Immature natural killer cell (primary cell): Measurements from ENCODE around the gene MORF4L1. TPM values are rescaled to one million over a fixed set of nuclear protein-coding genes. Genes with fewer than 3 reads are reported as not detected.
"Not testable (repeated sequence)": the region's sequence is repeated elsewhere in the genome, so short reads cannot be mapped to it uniquely, and the experiment has no call there.

Experiments
- DNase-seq, 3 donors: peaks; one replicate each; pipeline ENCODE4 v3.0.0; 2022; ENCODE audit warnings: mixed read lengths in 1 of 3
- H3K27ac Mint-ChIP-seq, 6 donors: one replicate each; pipeline ENCODE4 v1.8.0; 2020; ENCODE audit warnings: mixed read lengths in 6 of 6, mild to moderate bottlenecking in 5 of 6, inconsistent platforms in 4 of 6, moderate library complexity in 3 of 6
- H3K27me3 Mint-ChIP-seq, 3 donors: one replicate each; pipeline ENCODE4 v1.8.0; 2020 to 2021; ENCODE audit warnings: low read depth in 3 of 3, mild to moderate bottlenecking in 3 of 3, mixed read lengths in 3 of 3, moderate library complexity in 3 of 3, inconsistent platforms in 1 of 3
- H3K36me3 Mint-ChIP-seq, 3 donors: one replicate each; pipeline ENCODE4 v1.8.0; 2020; ENCODE audit warnings: mixed read lengths in 3 of 3, inconsistent platforms in 2 of 3, mild to moderate bottlenecking in 2 of 3
- H3K4me1 Mint-ChIP-seq, 2 donors: one replicate each; pipeline ENCODE4 v1.8.0; 2020; ENCODE audit warnings: inconsistent platforms in 2 of 2, mild to moderate bottlenecking in 2 of 2, mixed read lengths in 2 of 2, moderate library complexity in 1 of 2
- H3K4me3 Mint-ChIP-seq, 5 donors: one replicate each; pipeline ENCODE4 v1.8.0; 2020; ENCODE audit warnings: mild to moderate bottlenecking in 5 of 5, mixed read lengths in 5 of 5, inconsistent platforms in 3 of 5, moderate library complexity in 3 of 5
- H3K9me3 Mint-ChIP-seq, 6 donors: one replicate each; pipeline ENCODE4 v1.8.0; 2020; ENCODE audit warnings: mild to moderate bottlenecking in 6 of 6, mixed read lengths in 6 of 6, inconsistent platforms in 4 of 6, moderate library complexity in 3 of 6
- polyA plus RNA-seq, 3 donors: library from polyadenylated mRNA; unstranded; fragments of 300-500 nt; fragmentation: Illumina TruSeq; gene quantifications; one replicate each; pipeline ENCODE4 v1.2.3, GENCODE V29; 2021

MORF4L1 gene
- polyA plus RNA-seq, 3 donors from 2014 or later, result 235 to 280 (median 253) TPM

DNA sequence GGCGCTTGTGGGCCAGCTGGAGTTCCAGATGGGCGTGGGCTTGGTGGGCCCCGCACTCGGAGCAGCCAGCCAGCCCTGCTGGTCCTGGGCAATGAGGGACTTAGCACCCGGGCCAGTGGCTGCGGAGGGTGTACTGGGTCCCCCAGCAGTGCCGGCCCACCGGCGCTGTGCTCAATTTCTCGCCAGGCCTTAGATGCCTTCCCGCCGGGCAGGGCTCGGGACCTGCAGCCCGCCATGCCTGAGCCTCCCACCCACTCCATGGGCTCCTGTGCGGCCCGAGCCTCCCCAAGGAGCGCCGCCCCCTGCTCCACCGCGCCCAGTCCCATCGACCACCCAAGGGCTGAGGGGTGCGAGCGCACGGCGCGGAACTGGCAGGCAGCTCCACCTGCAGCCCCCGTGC, 25.8 kb upstream of the MORF4L1 start:
- not testable (repeated sequence) for H3K4me3 Mint-ChIP-seq, H3K9me3 Mint-ChIP-seq, H3K27me3 Mint-ChIP-seq, H3K4me1 Mint-ChIP-seq, DNase-seq, H3K36me3 Mint-ChIP-seq, H3K27ac Mint-ChIP-seq

DNA sequence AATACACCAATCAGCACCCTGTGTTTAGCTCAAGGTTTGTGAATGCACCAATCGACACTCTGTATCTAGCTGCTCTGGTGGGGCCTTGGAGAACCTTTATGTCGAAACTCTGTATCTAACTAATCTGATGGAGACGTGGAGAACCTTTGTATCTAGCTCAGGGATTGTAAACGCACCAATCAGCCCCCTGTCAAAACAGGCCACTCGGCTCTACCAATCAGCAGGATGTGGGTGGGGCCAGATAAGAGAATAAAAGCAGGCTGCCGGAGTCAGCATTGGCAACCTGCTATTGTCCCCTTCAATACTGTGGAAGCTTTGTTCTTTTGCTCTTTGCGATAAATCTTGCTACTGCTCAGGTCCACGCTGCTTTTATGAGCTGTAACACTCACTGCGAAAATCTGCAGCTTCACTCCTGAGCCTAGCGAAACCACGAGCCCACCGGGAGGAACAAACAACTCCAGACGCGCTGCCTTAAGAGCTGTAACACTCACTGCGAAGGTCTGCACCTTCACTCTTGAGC, 25.2 kb upstream of the MORF4L1 start:
- peak overlapping the region in 2 of 5 donors; percentile 30 to 68 for H3K4me3 Mint-ChIP-seq
- DNase-seq, H3K4me1 Mint-ChIP-seq: not testable (repeated sequence)

DNA sequence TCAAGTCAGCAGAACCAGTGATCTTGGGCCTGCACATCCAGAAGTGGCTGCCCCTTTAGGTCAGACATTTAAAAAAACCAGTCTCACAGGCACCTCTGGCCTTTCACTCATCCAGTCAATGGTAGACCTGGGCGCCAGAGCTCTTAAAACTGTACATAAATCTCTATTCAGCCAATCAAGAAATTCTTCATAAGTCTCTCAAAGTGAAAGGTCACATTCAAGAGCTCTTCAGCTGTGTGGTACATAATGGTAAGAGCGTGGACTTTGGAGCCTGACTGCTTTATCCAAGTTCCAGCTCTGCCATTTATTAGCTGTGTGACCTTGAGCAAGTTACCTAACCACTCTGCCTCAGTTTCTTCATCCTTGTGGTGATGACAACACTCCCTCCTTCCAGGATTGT, 22.3 kb upstream of the MORF4L1 start:
- H3K4me3 Mint-ChIP-seq, result no peak overlapping the region
- DNase-seq, result no peak
- peaks cover 0 to 4% (median 3%) of the 10 kb centered on the region in 3 donors for H3K27me3 Mint-ChIP-seq
- H3K27ac Mint-ChIP-seq, result no peak overlapping the region
- H3K9me3 Mint-ChIP-seq, result peaks cover 0 to 4% (median 0%) of the 10 kb centered on the region in 6 donors
- H3K4me1 Mint-ChIP-seq, result no peaks in the 10 kb centered on the region
- no peaks in the 10 kb centered on the region for H3K36me3 Mint-ChIP-seq

More for the DNA sequence above, 25.2 kb upstream of the MORF4L1 start:
- H3K27me3 Mint-ChIP-seq, H3K27ac Mint-ChIP-seq, H3K9me3 Mint-ChIP-seq, H3K36me3 Mint-ChIP-seq: not testable (repeated sequence)

DNA sequence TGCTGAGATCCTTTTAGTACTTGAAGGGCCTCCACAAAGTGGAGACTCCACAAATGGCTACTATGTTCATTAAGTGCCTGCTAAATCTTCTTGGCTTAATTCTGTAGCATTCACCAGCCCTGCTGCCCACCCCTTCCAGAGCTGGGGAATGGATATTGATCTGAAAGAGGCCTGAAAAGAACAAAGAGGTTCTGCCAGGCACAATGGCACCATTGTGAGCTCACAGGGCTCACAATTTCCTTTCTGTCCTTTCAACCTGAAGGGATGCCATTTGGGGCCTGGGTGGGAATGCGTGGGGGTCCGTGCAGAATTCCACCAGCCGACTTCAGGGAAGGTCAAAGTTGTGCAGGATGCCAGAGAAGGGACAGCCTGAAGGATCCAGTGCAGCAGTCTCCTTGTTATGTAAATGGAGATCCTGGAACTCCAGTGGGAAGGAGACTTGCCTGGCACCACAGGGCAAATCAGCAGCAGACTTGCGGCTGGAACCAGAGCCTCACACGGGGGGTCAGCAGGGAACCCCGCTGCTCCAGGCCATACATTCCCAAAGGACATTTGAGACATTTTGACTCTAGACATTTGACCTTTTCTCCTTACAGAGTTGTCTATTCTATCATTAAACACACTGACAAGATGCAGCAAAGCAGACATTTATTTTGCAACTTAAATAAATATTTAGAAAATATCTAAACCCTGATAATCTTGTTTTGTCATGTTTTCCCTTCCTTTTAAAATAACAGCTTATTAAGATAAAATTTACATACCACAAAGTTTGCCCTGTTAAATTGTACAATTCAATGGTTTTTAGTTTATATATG, 21.5 kb upstream of the MORF4L1 start:
- Mint-ChIP-seq H3K9me3 (peaks cover 0 to 4% (median 0%) of the 10 kb centered on the region in 6 donors), H3K27ac (no peak overlapping the region), H3K27me3 (peaks cover 0 to 4% (median 3%) of the 10 kb centered on the region in 3 donors), H3K4me3 (no peak overlapping the region), H3K36me3 (no peaks in the 10 kb centered on the region), H3K4me1 (no peaks in the 10 kb centered on the region)
- no peak for DNase-seq

DNA sequence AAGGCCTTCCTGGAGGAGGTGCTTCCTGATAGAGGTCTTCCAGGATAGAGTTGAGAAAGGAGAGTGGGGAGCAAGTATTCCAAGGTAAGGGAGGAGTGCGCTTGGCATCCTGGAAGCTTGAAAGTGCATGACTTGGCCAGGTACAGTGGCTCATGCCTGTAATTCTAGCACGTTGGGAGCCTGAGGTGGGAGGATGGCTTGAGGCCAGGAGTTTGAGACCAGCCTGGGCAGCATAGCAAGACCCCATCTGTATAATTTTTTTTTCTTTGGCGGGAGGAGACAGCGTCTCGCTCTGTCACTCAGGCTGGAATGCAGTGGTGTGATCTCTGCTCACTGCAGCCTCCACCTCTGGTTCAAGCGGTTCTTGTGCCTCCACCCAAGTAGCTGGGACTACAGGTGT, 19.2 kb upstream of the MORF4L1 start:
- Mint-ChIP-seq H3K4me1 (no peaks in the 10 kb centered on the region), H3K27ac (no peak overlapping the region), H3K36me3 (no peaks in the 10 kb centered on the region), H3K9me3 (peaks cover 0 to 4% (median 0%) of the 10 kb centered on the region in 6 donors), H3K4me3 (no peak overlapping the region), H3K27me3 (peaks cover 0 to 6% (median 2%) of the 10 kb centered on the region in 3 donors)
- no peak for DNase-seq

DNA sequence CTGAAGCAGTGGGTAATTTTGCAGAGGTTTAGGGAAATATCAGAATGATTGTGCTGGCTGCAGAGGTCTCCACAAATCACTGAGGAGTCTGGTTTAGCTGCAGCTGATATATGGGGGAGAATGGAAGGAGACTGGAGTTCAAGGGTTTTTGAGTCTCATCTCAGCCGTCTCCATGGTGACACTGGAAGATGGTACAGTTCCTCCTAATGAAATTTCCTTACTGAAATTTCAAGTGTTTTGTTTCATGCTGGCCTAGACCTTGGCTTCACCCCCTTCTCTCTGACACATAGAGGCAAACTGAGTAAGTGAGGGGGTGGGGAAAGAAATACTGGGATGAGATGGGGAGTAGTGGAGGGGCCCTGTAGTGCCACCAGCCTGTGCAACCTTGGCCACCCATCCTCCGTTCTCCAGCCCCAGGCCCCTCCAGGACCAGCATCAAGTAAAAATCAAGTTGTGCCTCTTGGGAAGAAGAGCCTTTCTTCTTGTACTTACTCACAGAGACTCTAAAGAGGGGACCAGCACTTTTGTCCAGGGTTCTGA, 17.8 kb upstream of the MORF4L1 start:
- H3K36me3 Mint-ChIP-seq, result no peaks in the 10 kb centered on the region
- H3K9me3 Mint-ChIP-seq, result peaks cover 0 to 4% (median 0%) of the 10 kb centered on the region in 6 donors
- DNase-seq, result no peak
- H3K27ac Mint-ChIP-seq, result no peak overlapping the region
- no peak overlapping the region for H3K4me3 Mint-ChIP-seq
- peaks cover 2 to 6% (median 2%) of the 10 kb centered on the region in 3 donors for H3K27me3 Mint-ChIP-seq
- H3K4me1 Mint-ChIP-seq, result peaks cover 2 to 3% of the 10 kb centered on the region in 2 donors

DNA sequence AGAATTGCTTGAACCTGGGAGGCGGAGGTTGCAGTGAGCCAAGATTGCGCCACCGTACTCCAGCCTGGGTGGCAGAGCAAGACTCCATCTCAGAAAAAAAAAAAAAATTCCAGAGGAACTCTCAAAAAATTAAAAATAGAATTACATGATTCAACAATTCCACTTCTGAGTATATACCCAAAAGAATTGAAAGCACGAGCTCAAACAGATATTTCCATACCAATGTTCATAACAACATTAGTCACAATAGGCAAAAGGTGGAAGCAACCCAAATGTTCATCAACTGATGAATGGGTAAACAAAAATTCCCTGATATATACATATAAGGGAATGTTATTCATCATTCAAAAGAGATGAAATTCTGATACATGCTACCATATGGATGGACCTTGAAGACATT, 16.9 kb upstream of the MORF4L1 start:
- Mint-ChIP-seq H3K36me3 (no peaks in the 10 kb centered on the region), H3K4me1 (peaks cover 7 to 10% of the 10 kb centered on the region in 2 donors), H3K27ac (no peak overlapping the region)

DNA sequence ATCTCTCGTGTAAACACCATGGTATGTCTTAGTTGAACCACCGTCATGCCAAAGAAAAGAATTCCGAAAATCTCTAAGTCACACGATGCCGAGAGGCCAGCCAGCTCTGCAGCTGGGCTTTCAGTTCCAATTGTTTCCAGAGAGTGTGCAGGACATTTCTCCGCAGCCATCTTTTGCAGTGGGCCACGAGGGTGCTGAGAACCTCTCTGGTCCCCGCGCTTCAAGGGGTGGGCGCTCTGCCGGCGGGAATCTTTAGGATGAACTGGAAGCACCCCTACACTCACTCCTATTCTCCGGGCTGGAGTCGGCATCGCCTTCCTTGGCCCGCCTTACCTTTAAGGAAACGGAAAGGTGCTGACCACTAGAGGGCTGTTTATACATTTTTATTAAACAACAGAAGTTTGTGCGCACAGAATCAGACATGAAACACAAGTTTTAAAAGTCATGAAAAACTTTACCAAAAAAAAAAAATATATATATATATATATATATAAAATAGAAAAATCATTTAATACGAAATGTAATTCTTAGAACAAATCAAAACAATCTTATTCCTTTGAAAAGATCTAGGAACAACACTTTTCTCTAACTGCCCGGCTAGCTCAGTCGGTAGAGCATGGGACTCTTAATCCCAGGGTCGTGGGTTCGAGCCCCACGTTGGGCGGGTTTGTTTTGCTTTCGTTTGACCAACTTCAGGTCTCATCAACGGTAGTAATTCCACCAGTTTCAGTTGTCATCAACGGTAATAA, 12.5 kb upstream of the MORF4L1 start:
- peaks cover 9 to 10% (median 9%) of the 10 kb centered on the region in 3 donors for H3K27me3 Mint-ChIP-seq
- peak; percentile 69 to 76 (median 71) for DNase-seq
- no peaks in the 10 kb centered on the region for H3K9me3 Mint-ChIP-seq
- peak overlapping the region; percentile 86 to 91 (median 88) for H3K4me3 Mint-ChIP-seq
- H3K27ac Mint-ChIP-seq, result peak overlapping the region in 4 of 6 donors; percentile 69 to 91 (median 78)
- H3K36me3 Mint-ChIP-seq, result no peaks in the 10 kb centered on the region
- H3K4me1 Mint-ChIP-seq, result peaks cover 7 to 10% of the 10 kb centered on the region in 2 donors

More for the DNA sequence above, 16.9 kb upstream of the MORF4L1 start:
- DNase-seq, result no peak
- H3K4me3 Mint-ChIP-seq, result no peak overlapping the region
- H3K27me3 Mint-ChIP-seq, result peaks cover 9 to 13% (median 9%) of the 10 kb centered on the region in 3 donors
- H3K9me3 Mint-ChIP-seq, result peaks cover 0 to 4% (median 0%) of the 10 kb centered on the region in 6 donors

DNA sequence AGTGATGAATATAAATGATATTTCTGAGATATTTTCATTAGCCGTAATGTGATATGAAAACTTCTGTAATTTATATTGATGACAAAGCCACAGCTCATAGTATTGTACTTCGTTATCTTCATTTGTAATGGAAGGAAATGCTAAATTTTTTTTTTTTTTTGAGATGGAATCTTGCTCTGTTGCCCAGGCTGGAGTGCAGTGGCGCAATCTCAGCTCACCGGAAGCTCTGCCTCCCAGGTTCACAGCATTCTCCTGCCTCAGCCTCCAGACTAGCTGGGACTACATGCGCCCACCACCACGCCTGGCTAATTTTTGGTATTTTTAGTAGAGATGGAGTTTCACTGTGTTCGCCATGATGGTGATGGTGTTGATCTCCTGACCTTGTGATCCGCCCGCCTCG, 7.1 kb upstream of the MORF4L1 start:
- H3K4me1 Mint-ChIP-seq, DNase-seq, H3K4me3 Mint-ChIP-seq, H3K27me3 Mint-ChIP-seq, H3K9me3 Mint-ChIP-seq, H3K27ac Mint-ChIP-seq, H3K36me3 Mint-ChIP-seq: not testable (repeated sequence)

DNA sequence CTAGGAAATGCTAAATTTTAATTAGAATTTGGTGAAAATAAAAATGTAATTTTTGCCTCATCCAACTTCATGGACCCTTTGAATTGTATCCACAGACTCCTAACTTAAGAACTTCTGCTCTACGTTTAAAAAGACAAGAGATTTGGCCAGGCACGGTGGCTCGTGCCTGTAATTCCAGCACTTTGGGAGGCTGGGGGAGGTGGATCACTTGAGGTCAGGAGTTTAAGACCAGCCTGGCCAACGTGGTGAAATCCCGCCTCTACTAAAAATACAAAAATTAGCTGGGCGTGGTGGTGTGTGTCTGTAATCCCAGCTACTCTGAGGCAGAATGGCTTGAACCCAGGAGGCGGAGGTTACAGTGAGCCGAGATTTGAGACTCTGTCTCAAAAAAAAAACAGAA, 6.7 kb upstream of the MORF4L1 start:
- not testable (repeated sequence) for H3K27me3 Mint-ChIP-seq, H3K4me1 Mint-ChIP-seq, H3K4me3 Mint-ChIP-seq, DNase-seq, H3K36me3 Mint-ChIP-seq, H3K9me3 Mint-ChIP-seq, H3K27ac Mint-ChIP-seq

DNA sequence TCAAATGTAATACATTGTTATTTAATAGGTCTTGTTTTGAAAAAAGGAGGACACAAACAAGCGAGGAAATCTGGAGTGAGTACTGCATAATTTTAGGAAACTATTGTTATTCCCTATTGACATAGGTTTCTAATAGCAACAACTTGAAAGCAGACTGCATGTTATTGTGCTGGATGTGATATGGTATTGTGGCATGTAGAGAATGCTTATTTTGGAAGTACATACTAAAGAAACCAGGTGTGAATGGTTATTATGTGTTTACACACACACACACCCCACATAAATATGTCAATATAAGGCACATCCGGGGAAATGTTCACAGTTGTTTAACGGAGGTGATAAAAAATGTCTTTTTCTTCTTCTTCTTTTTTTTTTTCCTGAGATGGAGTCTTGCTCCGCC, 5.9 kb upstream of the MORF4L1 start:
- Mint-ChIP-seq H3K27me3 (peaks cover 0 to 8% (median 2%) of the 10 kb centered on the region in 3 donors), H3K4me3 (no peak overlapping the region), H3K9me3 (no peaks in the 10 kb centered on the region), H3K27ac (no peak overlapping the region), H3K4me1 (peaks cover 2 to 6% of the 10 kb centered on the region in 2 donors), H3K36me3 (no peaks in the 10 kb centered on the region)
- no peak for DNase-seq

DNA sequence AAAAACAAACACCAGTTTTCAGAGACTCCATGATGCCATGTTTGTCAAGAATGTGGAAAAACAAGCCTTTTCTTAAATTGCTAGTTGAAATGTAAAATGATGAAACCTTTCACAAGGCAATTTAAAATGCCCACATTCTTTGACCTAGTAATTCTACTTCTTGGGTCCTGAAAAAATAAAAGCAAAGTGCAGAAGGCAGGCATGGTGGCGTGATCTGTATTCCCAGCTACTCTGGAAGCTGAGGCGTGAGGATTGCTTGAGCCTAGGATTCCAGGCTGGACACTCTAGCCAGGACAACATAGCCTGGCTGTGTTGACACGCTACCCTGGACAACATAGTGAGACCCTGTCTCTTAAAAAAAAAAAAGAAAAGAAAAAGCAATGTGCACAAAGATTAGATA, 4.3 kb upstream of the MORF4L1 start:
- no peak overlapping the region for H3K27ac Mint-ChIP-seq
- H3K9me3 Mint-ChIP-seq, result peaks cover 0 to 1% (median 0%) of the 10 kb centered on the region in 6 donors
- no peak overlapping the region for H3K4me3 Mint-ChIP-seq
- peaks cover 4 to 6% of the 10 kb centered on the region in 2 donors for H3K4me1 Mint-ChIP-seq
- no peak for DNase-seq
- no peaks in the 10 kb centered on the region for H3K36me3 Mint-ChIP-seq
- H3K27me3 Mint-ChIP-seq, result peaks cover 12 to 21% (median 17%) of the 10 kb centered on the region in 3 donors

DNA sequence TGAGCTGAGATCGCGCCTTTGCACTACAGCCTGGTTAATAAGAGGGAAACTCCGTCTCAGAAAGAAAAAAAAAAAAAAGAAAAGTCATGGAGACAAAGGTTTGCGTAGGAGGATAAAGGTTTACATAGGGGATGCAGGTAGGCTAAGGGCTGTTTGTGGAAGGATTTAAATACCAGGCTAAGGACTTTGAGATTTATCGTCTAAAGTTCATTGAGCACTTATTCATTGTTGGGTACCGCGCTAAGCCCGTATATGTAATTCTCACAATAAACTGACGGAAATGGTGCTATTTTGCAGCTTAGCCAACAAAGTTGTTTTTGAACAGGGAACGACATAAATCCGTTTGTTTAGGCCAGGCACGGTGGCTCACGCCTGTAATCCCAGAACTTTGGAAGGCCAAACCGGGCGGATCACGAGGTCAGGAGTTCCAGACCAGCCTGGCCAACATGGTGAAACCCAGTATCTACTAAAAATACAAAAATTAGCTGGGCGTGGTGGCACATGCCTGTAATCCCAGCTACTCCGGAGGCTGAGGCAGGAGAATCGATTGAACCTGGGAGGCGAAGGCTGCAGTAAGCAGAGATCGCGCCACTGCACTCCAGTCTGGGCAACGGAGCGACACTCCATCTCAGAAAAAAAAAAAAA, 1.1 kb upstream of the MORF4L1 start:
- not testable (repeated sequence) for H3K36me3 Mint-ChIP-seq, H3K9me3 Mint-ChIP-seq

More for the DNA sequence above, 1.1 kb upstream of the MORF4L1 start:
- H3K4me1 Mint-ChIP-seq, result peaks cover 36 to 37% of the 10 kb centered on the region in 2 donors
- H3K27me3 Mint-ChIP-seq, result peaks cover 23 to 36% (median 26%) of the 10 kb centered on the region in 3 donors
- DNase-seq, result not testable (repeated sequence)
- H3K4me3 Mint-ChIP-seq, result peak overlapping the region; percentile 32 to 100 (median 92)
- H3K27ac Mint-ChIP-seq, result peak overlapping the region in 5 of 6 donors; percentile 68 to 99 (median 79)
